HUES64 (cell line): ENCODE data around the gene HSPA1A. TPM values are rescaled to one million over a fixed set of nuclear protein-coding genes. Genes with fewer than 3 reads are reported as not detected.
A peak's percentile ranks its signal among the peaks of the same experiment; 100 is the strongest.

Source experiments
- H3K27ac ChIP-seq: 2 replicates; pipeline ENCODE4 v1.7.0; 2013; ENCODE audit warnings: low read depth, low read length, inconsistent platforms
- H3K27me3 ChIP-seq: 2 replicates; pipeline ENCODE4 v1.6.1; 2013; ENCODE audit warnings: mild to moderate bottlenecking, low read length; ENCODE audit not compliant: insufficient read depth
- H3K36me3 ChIP-seq: 2 replicates; pipeline ENCODE4 v1.6.1; 2013; ENCODE audit warnings: mild to moderate bottlenecking, low read length; ENCODE audit not compliant: insufficient read depth
- H3K4me1 ChIP-seq: 2 replicates; pipeline ENCODE4 v1.6.1; 2013; ENCODE audit warnings: mild to moderate bottlenecking, low read length, moderate library complexity; ENCODE audit not compliant: insufficient read depth
- H3K4me3 ChIP-seq: 2 replicates; pipeline ENCODE4 v1.5.1; 2013; ENCODE audit warnings: mild to moderate bottlenecking, low read length, moderate library complexity
- H3K9ac ChIP-seq: 2 replicates; pipeline ENCODE4 v1.6.1; 2013; ENCODE audit warnings: mild to moderate bottlenecking, low read depth, low read length
- H3K9me3 ChIP-seq: 2 replicates; pipeline ENCODE4 v1.6.1; 2013; ENCODE audit warnings: low read depth, low read length; ENCODE audit not compliant: insufficient read depth
- WGBS: fragments of 150-250, 120-280 bp; methylation state at CpG from one replicate; pipeline ENCODE4 v1.1.7; 2013; ENCODE audit warnings: missing lambda C conversion rate; 5-methylcytosine and 5-hydroxymethylcytosine counted together
- polyA plus RNA-seq, 2 experiments: library from polyadenylated mRNA; stranded (reverse); fragments of 50-300 nt; gene quantifications; one replicate each; pipeline ENCODE4 v1.2.3, GENCODE V29; 2013

The HSPA1A gene
- polyA plus RNA-seq (2013, experiment 1 of 2), result 27.0 TPM
- polyA plus RNA-seq (2013, experiment 2 of 2), result 29.7 TPM

DNA sequence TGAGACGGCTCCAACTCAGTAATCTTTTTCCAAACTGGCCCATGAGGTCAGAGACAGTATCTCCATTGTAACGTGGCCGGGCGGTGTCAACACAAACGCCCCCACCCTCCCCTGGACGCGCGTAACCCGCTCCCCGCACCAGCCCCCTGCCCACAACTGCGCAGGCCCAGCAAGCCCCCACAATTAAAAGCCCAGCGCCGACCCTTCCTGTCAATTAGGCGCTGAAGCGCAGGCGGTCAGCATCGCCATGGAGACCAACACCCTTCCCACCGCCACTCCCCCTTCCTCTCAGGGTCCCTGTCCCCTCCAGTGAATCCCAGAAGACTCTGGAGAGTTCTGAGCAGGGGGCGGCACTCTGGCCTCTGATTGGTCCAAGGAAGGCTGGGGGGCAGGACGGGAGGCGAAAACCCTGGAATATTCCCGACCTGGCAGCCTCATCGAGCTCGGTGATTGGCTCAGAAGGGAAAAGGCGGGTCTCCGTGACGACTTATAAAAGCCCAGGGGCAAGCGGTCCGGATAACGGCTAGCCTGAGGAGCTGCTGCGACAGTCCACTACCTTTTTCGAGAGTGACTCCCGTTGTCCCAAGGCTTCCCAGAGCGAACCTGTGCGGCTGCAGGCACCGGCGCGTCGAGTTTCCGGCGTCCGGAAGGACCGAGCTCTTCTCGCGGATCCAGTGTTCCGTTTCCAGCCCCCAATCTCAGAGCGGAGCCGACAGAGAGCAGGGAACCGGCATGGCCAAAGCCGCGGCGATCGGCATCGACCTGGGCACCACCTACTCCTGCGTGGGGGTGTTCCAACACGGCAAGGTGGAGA, at the start of gene HSPA1A, which contains the start of gene HSPA1L:
HSPA1A (plus strand) TSS at position 519 of the 814 bp plus-strand sequence; CDS start at position 733, 214 bp downstream.
HSPA1L (minus strand) TSS at position 259 of the 814 bp plus-strand sequence. CDS start 3,311 bp downstream, outside the sequence.
- peak within 1 kb of the TSS; percentile 71; the same call in 1 of the 2 replicates for H3K9ac ChIP-seq
- H3K27ac ChIP-seq, result peak within 1 kb of the TSS; percentile 99
- peak within 1 kb of the TSS; percentile 69 for H3K4me3 ChIP-seq
- under 1% methylated on average over 51 of the region's 56 CpGs for whole genome bisulfite sequencing
- no peaks in the 10 kb centered on the region for H3K27me3 ChIP-seq
- H3K36me3 ChIP-seq, result no peaks in the 10 kb centered on the region
- H3K4me1 ChIP-seq, result peaks cover 3% of the 10 kb centered on the region; the same call in 1 of the 2 replicates
- no peaks in the 10 kb centered on the region for H3K9me3 ChIP-seq

DNA sequence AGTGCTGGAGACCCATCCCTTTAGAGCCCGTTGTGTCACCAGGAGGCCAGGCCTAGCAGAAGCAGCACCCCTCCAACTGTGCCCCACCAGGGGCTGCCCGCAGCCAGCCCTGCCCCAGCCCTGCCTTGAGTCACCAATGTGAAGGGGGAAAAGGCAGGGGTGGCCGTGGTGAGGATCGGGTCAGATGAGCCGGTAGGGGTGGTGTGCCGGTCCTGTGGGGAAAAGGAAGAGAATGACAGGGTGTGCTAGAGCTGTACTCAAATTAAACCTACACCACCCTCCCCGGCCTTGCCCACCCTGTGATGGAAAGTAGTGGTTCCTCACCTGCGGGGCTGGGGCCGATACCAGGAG, 49.8 kb upstream of the HSPA1A start:
- no peak overlapping the region for H3K27ac ChIP-seq
- 0 out of 2 replicates have a peak overlapping the region, but pooled peaks have one; percentile 13 for H3K9ac ChIP-seq
- peaks cover 18% of the 10 kb centered on the region; the same call in 1 of the 2 replicates for H3K36me3 ChIP-seq
- no peaks in the 10 kb centered on the region for H3K27me3 ChIP-seq
- WGBS, result 95% methylated on average over 9 of the region's 9 CpGs
- peaks cover 8% of the 10 kb centered on the region; the same call in 1 of the 2 replicates for H3K4me1 ChIP-seq
- no peak overlapping the region for H3K4me3 ChIP-seq
- no peaks in the 10 kb centered on the region for H3K9me3 ChIP-seq

DNA sequence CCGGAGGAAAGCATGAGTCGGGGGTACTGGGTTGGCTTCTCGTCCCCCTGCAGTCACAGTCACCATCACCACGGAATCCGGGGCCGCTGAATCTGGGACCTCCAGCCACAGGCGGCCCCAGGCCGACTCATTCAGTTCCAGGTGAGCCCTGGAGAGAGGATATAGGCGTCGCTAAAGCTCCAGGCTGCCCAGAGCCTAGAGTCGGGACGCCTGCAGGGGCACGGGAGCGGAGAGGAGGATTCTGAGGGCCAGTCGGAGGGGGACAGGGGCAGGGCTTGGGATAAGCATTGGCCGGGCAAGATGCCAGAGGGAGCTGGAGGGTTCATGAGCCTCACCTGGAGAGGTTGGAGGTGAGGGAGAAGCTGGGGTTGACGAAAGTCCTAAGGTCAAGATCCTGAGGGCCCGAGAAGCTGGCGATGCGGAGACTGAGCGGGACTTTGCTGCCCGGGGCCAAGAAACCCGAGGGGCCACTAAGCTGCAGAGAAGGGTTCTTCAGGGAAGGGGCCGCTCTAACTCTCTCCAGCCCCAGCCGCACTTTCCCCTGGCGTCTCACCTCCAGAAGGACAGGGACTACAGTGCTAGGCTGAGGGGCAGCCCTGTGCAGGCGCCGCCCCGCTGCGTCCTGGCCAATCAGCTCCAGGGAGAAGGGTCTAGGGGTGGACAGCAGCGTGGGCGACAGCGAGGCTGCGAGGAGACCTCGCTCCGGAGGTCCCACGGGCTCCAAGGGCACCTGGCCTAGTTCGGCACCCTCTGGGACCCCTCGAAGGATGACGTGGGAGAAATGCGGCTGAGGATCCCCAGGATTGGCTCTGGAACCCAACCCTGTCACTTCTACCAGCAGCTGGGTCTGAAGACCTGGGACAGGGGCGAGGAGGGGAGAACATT, 49.2 kb upstream of the HSPA1A start:
- H3K9me3 ChIP-seq, result no peaks in the 10 kb centered on the region
- H3K27me3 ChIP-seq, result no peaks in the 10 kb centered on the region
- 0 out of 2 replicates have a peak overlapping the region, but pooled peaks have one; percentile 34 for H3K9ac ChIP-seq
- H3K27ac ChIP-seq, result no peak overlapping the region
- peaks cover 13% of the 10 kb centered on the region; the same call in 1 of the 2 replicates for H3K36me3 ChIP-seq
- WGBS, result 44% methylated on average over 42 of the region's 42 CpGs
- H3K4me3 ChIP-seq, result peak overlapping the region; percentile 49
- H3K4me1 ChIP-seq, result peaks cover 8% of the 10 kb centered on the region; the same call in 1 of the 2 replicates

DNA sequence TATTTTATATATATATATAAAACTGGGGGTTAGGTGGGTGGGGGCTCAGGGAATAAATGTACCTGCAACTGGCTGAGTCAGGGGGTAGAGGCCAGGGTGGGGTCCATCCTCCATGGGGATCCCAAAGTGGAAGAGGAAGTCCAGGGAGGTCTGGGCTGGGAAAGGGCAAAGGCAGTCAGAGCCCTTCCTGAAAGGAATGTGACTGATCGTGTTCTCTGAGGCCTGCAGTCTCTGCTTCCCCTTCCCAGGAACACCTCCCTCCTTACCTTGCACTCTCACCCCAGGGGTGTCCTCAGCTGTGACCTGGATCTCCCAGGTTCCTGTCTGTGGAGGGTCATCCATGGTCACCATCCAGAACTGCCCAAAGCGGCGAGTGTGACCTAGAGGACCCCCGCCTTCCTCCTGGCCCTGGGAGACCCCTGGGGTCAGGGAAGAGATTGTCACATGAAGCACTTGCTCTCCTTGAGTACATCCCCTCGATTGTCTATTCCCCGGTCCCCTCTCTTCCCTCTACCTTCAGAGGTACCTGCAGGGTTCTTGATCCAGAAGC, 48.2 kb upstream of the HSPA1A start:
- Histone ChIP-seq H3K36me3 (peaks cover 6% of the 10 kb centered on the region; the same call in 1 of the 2 replicates), H3K4me1 (peaks cover 8% of the 10 kb centered on the region; the same call in 1 of the 2 replicates), H3K27ac (no peak overlapping the region), H3K27me3 (no peaks in the 10 kb centered on the region), H3K9me3 (no peaks in the 10 kb centered on the region), H3K4me3 (no peak overlapping the region), H3K9ac (no peak overlapping the region)
- 86% methylated on average over 6 of the region's 6 CpGs for WGBS

DNA sequence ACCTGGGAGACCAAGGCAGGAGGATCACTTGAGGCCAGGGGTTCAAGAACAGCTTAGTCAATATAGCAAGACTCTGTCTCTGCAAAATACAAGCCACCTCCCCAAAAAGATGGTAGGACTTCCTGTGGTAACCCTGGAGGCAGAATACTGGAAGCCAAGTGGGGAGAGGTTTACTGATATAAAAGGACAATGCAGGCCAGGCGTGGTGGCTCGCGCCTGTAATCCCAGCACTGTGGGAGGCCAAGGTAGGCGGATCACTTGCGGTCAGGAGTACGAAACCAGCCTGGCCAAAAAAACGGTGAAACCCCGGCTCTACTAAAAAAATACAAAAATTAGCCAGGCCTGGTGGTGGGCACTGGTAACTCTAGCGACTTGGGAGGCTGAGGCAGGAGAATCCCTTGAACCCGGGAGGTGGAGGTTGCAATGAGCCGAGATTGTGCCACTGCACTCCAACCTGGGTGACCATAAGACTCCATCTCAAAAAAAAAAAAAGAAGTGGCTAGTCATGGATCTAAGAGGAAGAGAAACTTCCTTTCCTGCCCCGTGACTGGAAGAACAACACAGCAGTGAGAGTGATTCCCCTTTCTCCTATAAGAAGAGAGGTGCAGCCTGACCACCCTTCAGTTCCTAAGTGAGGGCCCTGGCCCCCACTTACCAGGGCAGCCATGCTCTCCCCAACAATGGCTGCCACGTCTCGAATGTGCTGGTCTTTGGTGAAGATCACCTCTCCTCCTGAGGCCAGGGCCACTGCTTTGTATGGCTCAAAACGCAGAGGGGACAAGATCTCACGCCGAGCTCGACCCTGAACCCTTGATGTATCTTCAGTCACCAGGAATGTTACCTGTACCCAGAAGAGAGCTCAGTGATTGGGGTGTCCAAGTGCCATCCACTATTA, 46.7 kb upstream of the HSPA1A start:
- Histone ChIP-seq H3K4me3 (no peak overlapping the region), H3K9ac (no peak overlapping the region), H3K36me3 (no peaks in the 10 kb centered on the region), H3K27me3 (no peaks in the 10 kb centered on the region), H3K4me1 (peaks cover 4% of the 10 kb centered on the region; the same call in 1 of the 2 replicates), H3K9me3 (no peaks in the 10 kb centered on the region), H3K27ac (no peak overlapping the region)
- 93% methylated on average over 18 of the region's 18 CpGs for WGBS

DNA sequence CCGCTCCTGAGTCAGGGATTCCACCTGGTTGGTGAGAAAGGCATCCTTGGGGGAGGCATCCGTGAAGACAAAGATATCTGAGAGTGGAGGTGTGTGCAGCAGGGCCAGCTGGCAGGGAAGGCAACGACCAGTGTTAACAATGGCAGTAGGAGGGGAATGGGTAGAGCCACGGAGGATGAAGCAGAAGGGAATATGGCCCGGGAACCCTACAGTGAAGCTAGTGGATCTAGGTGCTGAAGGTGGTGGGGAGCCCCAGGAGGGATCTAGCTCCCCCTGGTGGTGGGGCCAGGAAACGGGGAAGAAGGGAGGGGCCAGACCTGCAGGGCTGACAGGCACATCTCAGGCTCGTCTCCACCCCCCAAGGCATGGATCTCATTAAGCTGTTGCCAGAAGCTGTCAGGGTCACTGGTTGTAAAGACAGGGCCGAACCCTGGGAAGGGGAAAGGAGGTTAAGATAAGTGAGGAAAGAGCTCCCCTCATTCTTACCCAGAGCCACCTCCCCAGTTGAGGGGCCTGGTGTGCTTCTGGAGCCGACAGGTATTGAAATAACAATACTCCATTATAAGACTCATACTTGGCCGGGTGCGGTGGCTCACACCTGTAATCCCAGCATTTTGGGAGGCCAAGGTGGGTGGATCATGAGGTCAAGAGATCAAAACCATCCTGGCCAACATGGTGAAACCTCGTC, 45.5 kb upstream of the HSPA1A start:
- Histone ChIP-seq H3K4me3 (no peak overlapping the region), H3K9ac (no peak overlapping the region), H3K27me3 (no peaks in the 10 kb centered on the region), H3K27ac (no peak overlapping the region), H3K4me1 (peaks cover 4% of the 10 kb centered on the region; the same call in 1 of the 2 replicates), H3K36me3 (no peaks in the 10 kb centered on the region), H3K9me3 (no peaks in the 10 kb centered on the region)
- WGBS, result 79% methylated on average over 11 of the region's 12 CpGs

DNA sequence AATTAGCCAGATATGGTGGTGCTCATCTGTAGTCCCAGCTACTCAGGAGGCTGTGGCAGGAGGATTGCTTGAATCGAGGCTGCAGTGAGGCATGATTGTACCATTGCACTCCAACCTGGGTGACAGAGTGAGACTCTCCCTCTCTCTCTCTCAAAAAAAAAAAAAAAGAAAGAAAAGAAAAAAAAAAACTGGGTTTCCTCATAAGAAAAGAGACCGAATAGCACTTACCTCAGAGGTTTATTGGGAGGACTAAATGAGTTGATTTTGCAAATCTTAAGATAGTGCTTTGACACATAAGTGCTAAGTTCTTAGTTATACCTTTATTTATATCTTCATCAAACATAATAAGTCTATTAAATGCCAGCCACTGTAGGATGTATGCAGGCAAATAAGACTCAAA, 44.5 kb upstream of the HSPA1A start:
- WGBS, result 94% methylated on average over 2 of the region's 2 CpGs
- H3K4me3 ChIP-seq, result no peak overlapping the region
- no peaks in the 10 kb centered on the region for H3K9me3 ChIP-seq
- no peaks in the 10 kb centered on the region for H3K27me3 ChIP-seq
- H3K27ac ChIP-seq, result no peak overlapping the region
- H3K9ac ChIP-seq, result no peak overlapping the region
- H3K36me3 ChIP-seq, result no peaks in the 10 kb centered on the region
- H3K4me1 ChIP-seq, result peaks cover 4% of the 10 kb centered on the region; the same call in 1 of the 2 replicates

DNA sequence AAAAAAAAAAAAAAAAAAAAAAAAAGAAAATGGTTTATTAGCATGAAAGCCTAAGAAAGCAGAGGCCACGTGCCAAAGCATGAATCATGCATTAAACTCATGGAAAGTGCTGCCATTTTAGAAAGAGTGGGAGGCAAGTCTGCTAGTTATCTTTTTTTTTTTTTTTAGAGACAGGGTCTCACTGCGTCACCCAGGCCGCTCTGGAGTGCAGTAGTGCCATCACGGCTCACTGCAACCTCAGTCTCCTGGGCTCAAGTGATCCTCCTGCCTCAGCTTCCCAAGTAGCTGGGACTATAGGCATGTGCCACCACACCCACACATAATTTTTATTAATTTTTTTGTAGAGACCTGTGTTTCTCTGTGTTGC, 43.4 kb upstream of the HSPA1A start:
- 94% methylated on average over 4 of the region's 4 CpGs for WGBS

DNA sequence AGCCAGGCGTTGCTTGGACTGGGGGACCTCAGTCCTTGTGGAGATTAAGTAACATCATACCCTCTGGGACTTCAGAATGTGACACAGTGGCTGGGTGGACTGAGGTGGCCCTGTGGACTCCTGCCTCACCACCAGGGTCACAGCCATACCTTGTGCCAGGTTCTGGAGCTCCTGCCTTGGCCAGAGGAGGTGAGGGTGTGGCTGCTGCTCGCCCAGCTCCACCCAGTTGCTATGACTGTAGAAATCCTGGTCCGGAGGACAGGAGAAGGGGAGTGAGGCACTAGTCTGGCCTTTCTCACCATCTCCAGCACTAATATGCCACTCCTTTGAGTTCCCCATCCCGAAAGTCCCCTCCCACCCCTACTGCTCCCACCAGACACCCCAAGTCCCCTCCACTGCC, 40.2 kb upstream of the HSPA1A start:
- peaks cover 23% of the 10 kb centered on the region for H3K36me3 ChIP-seq
- H3K9ac ChIP-seq, result no peak overlapping the region
- WGBS, result 82% methylated on average over 4 of the region's 4 CpGs
- H3K27me3 ChIP-seq, result no peaks in the 10 kb centered on the region
- H3K9me3 ChIP-seq, result no peaks in the 10 kb centered on the region
- no peaks in the 10 kb centered on the region for H3K4me1 ChIP-seq
- no peak overlapping the region for H3K4me3 ChIP-seq
- no peak overlapping the region for H3K27ac ChIP-seq

More for the DNA sequence above, 43.4 kb upstream of the HSPA1A start:
- Histone ChIP-seq H3K4me3 (no peak overlapping the region), H3K9ac (no peak overlapping the region), H3K36me3 (no peaks in the 10 kb centered on the region), H3K9me3 (no peaks in the 10 kb centered on the region), H3K4me1 (no peaks in the 10 kb centered on the region), H3K27ac (no peak overlapping the region), H3K27me3 (no peaks in the 10 kb centered on the region)
